H1 (cell line): Measurements from ENCODE around the gene GLT8D2. TPM values are rescaled to one million over a fixed set of nuclear protein-coding genes. Genes with fewer than 3 reads are reported as not detected.
A peak's percentile ranks its signal among the peaks of the same experiment; 100 is the strongest.

Source experiments
- CTCF ChIA-PET: fragments of 300-600 bp; sonication (Branson Sonifier 250); formaldehyde crosslinking; loops from one replicate; lab custom pipeline; 2021; ENCODE audit not compliant: partially characterized antibody; lab: Charles Lee
- POLR2A ChIA-PET: fragments of 300-600 bp; sonication (Branson Sonifier 250); formaldehyde crosslinking; loops from one replicate; lab custom pipeline; 2021; ENCODE audit warnings: inconsistent platforms; ENCODE audit not compliant: partially characterized antibody; lab: Charles Lee
- DNase-seq, 2 experiments: peaks; one replicate each; pipeline versions ENCODE4 v3.0.0 to v3.0.0-alpha.2; 2010 to 2022; ENCODE audit warnings: low spot score in 2 of 2, low read depth in 1 of 2, mixed read lengths in 1 of 2
- FAIRE-seq: peaks from 2 replicates; lab custom pipeline; 2011; peaks lifted over from hg19 to GRCh38; lab: Jason Lieb, UNC
- H2AFZ ChIP-seq: 2 replicates; pipeline ENCODE4 v1.8.1; 2012; ENCODE audit warnings: low read length, inconsistent platforms
- H2AK5ac ChIP-seq: 2 replicates; pipeline ENCODE4 v1.6.1; 2013; ENCODE audit warnings: low read depth, low read length
- H2BK120ac ChIP-seq: replicated peaks from 2 replicates; pipeline ENCODE3; 2013; ENCODE audit warnings: low read depth, low read length, inconsistent platforms
- H2BK12ac ChIP-seq: 2 replicates; pipeline ENCODE4 v1.6.1; 2013; ENCODE audit warnings: low read depth, low read length
- H2BK15ac ChIP-seq: 2 replicates; pipeline ENCODE4 v1.6.1; 2013; ENCODE audit warnings: low read length
- H2BK20ac ChIP-seq: 2 replicates; pipeline ENCODE4 v1.6.1; 2013; ENCODE audit warnings: low read length
- H2BK5ac ChIP-seq: 2 replicates; pipeline ENCODE4 v1.6.1; 2013; ENCODE audit warnings: low read depth, low read length
- H3K14ac ChIP-seq: 2 replicates; pipeline ENCODE4 v1.6.1; 2013; ENCODE audit warnings: inconsistent platforms; ENCODE audit not compliant: insufficient read length
- H3K18ac ChIP-seq: 2 replicates; pipeline ENCODE4 v1.6.1; 2013; ENCODE audit warnings: low read length; ENCODE audit errors: extremely low read depth
- H3K23ac ChIP-seq: 2 replicates; pipeline ENCODE4 v1.6.1; 2013; ENCODE audit warnings: inconsistent platforms; ENCODE audit not compliant: insufficient read length
- H3K23me2 ChIP-seq: 2 replicates; pipeline ENCODE4 v1.6.1; 2013; ENCODE audit warnings: low read depth, low read length
- H3K27ac ChIP-seq: 2 replicates; pipeline ENCODE4 v1.6.1; 2011; ENCODE audit warnings: low read depth, low read length, inconsistent platforms
- H3K27me3 ChIP-seq, 4 experiments: replicated peaks in 1 of 4; 1 replicate in 1 of 4; 2 replicates in 3 of 4; pipeline versions ENCODE4 v1.6.1 to v1.8.1; 2011 to 2013; ENCODE audit warnings: low read length in 3 of 4, mild to moderate bottlenecking in 3 of 4, inconsistent platforms in 2 of 4, mixed read lengths in 2 of 4, moderate library complexity in 1 of 4; ENCODE audit not compliant: control insufficient read depth in 3 of 4, insufficient read depth in 3 of 4; ENCODE audit errors: extremely low read depth in 1 of 4
- H3K36me3 ChIP-seq, 4 experiments: 2 replicates each; pipeline versions ENCODE4 v1.6.1 to v1.8.1; 2011 to 2013; ENCODE audit warnings: mild to moderate bottlenecking in 4 of 4, low read length in 3 of 4, moderate library complexity in 2 of 4, control low read depth in 1 of 4, inconsistent platforms in 1 of 4; ENCODE audit not compliant: insufficient read depth in 4 of 4, control insufficient read depth in 2 of 4
- H3K4ac ChIP-seq: replicated peaks from 2 replicates; pipeline ENCODE3; 2013; ENCODE audit warnings: low read length, low read depth, mixed read lengths, inconsistent platforms; ENCODE audit not compliant: insufficient read length
- H3K4me1 ChIP-seq, 4 experiments: replicated peaks in 1 of 4; 1 replicate in 1 of 4; 2 replicates in 3 of 4; pipeline versions ENCODE4 v1.6.1 to v1.8.1; 2011 to 2013; ENCODE audit warnings: low read length in 3 of 4, inconsistent platforms in 2 of 4, mixed read lengths in 1 of 4; ENCODE audit not compliant: insufficient read depth in 4 of 4, control insufficient read depth in 3 of 4
- H3K4me2 ChIP-seq, 2 experiments: 2 replicates each; pipeline versions ENCODE4 v1.6.1 to v1.8.1; 2011 to 2013; ENCODE audit warnings: low read depth in 2 of 2, low read length in 2 of 2, control low read depth in 1 of 2, inconsistent platforms in 1 of 2, mild to moderate bottlenecking in 1 of 2; ENCODE audit not compliant: insufficient read depth in 1 of 2
- H3K4me3 ChIP-seq, 4 experiments: fragments of 200-600, 300-600 bp in 1 of 4; sonication (generic), shearing (Covaris generic), sonication (Bioruptor Twin) in 1 of 4; 2 replicates each; pipeline versions ENCODE4 v1.5.1 to v1.8.1; 2011 to 2016; ENCODE audit warnings: low read length in 4 of 4, low read depth in 3 of 4, control low read depth in 2 of 4, inconsistent platforms in 2 of 4, mild to moderate bottlenecking in 2 of 4, mixed read lengths in 1 of 4, moderate library complexity in 1 of 4; ENCODE audit not compliant: insufficient read depth in 2 of 4; ENCODE audit errors: extremely low read depth in 1 of 4
- H3K56ac ChIP-seq: replicated peaks from 2 replicates; pipeline ENCODE3; 2013; ENCODE audit warnings: low read depth, mild to moderate bottlenecking, mixed read lengths, low read length, inconsistent platforms; ENCODE audit not compliant: insufficient read length
- H3K79me1 ChIP-seq: 2 replicates; pipeline ENCODE4 v1.6.1; 2013; ENCODE audit warnings: low read depth, low read length, control low read depth
- H3K79me2 ChIP-seq, 2 experiments: 2 replicates each; pipeline versions ENCODE4 v1.6.1 to v1.8.1; 2012 to 2013; ENCODE audit warnings: low read length in 2 of 2, mild to moderate bottlenecking in 2 of 2, inconsistent platforms in 1 of 2; ENCODE audit not compliant: insufficient read depth in 2 of 2, control insufficient read depth in 1 of 2
- H3K9ac ChIP-seq, 4 experiments: replicated peaks in 1 of 4; 1 replicate in 1 of 4; 2 replicates in 3 of 4; pipeline versions ENCODE4 v1.6.1 to v1.8.1; 2011 to 2013; ENCODE audit warnings: low read depth in 3 of 4, low read length in 3 of 4, control low read depth in 2 of 4, mild to moderate bottlenecking in 2 of 4, moderate library complexity in 2 of 4, inconsistent platforms in 1 of 4; ENCODE audit errors: extremely low read depth in 1 of 4
- H3K9me3 ChIP-seq, 2 experiments: 2 replicates each; pipeline versions ENCODE4 v1.6.1 to v1.8.1; 2012 to 2013; ENCODE audit warnings: mild to moderate bottlenecking in 2 of 2, moderate library complexity in 2 of 2, control low read depth in 1 of 2, inconsistent platforms in 1 of 2, low read depth in 1 of 2, low read length in 1 of 2, mixed read lengths in 1 of 2; ENCODE audit not compliant: insufficient read depth in 2 of 2
- H4K20me1 ChIP-seq, 2 experiments: replicated peaks in 1 of 2; 2 replicates each; pipeline versions ENCODE3 to v1.8.1; 2011 to 2013; ENCODE audit warnings: inconsistent platforms in 2 of 2, low read length in 2 of 2, mild to moderate bottlenecking in 1 of 2; ENCODE audit not compliant: insufficient read depth in 2 of 2, control insufficient read depth in 1 of 2
- H4K5ac ChIP-seq: 2 replicates; pipeline ENCODE4 v1.6.1; 2013; ENCODE audit warnings: low read length, low read depth, mixed read lengths, inconsistent platforms; ENCODE audit not compliant: insufficient read length
- H4K8ac ChIP-seq: 2 replicates; pipeline ENCODE4 v1.8.0; 2013; ENCODE audit warnings: mild to moderate bottlenecking, moderate library complexity, low read length, inconsistent platforms; ENCODE audit not compliant: insufficient read depth; ENCODE audit errors: extremely low read depth
- H4K91ac ChIP-seq: replicated peaks from 2 replicates; pipeline ENCODE3; 2013; ENCODE audit warnings: low read length, mixed read lengths, inconsistent platforms; ENCODE audit not compliant: insufficient read length
- BACH1 ChIP-seq: IDR thresholded peaks from 2 replicates; pipeline ENCODE4 v1.6.1; 2012; ENCODE audit warnings: low read length, improper control_type of control experiment
- CTCF ChIP-seq, 3 experiments: IDR thresholded peaks; 1 replicate in 2 of 3; 2 replicates in 1 of 3; pipeline versions ENCODE4 v1.5.1 to v1.6.1; 2011; ENCODE audit warnings: low read length in 3 of 3, mild to moderate bottlenecking in 3 of 3, inconsistent platforms in 2 of 3, low read depth in 1 of 3, moderate library complexity in 1 of 3; ENCODE audit not compliant: insufficient read depth in 1 of 3; ENCODE audit errors: control extremely low read depth in 1 of 3
- JUN ChIP-seq: IDR thresholded peaks from 2 replicates; pipeline ENCODE4 v1.6.1; 2011; ENCODE audit warnings: low read depth, mild to moderate bottlenecking, improper control_type of control experiment, low read length
- JUND ChIP-seq: IDR thresholded peaks from 2 replicates; pipeline ENCODE4 v1.6.1; 2011; ENCODE audit warnings: mild to moderate bottlenecking, improper control_type of control experiment, low read length
- KDM1A ChIP-seq: fragments of 200-600, 300-600 bp; sonication (generic); IDR thresholded peaks from 2 replicates; pipeline ENCODE4 v1.7.1; 2016; ENCODE audit warnings: mild to moderate bottlenecking, low read length, borderline replicate concordance
- RAD21 ChIP-seq, 2 experiments: IDR thresholded peaks in 1 of 2; conservative IDR thresholded peaks in 1 of 2; 2 replicates each; pipeline ENCODE4 v1.6.1; 2011; ENCODE audit warnings: low read depth in 2 of 2, low read length in 2 of 2, improper control_type of control experiment in 1 of 2, inconsistent platforms in 1 of 2, mild to moderate bottlenecking in 1 of 2, moderate library complexity in 1 of 2
- RNF2 ChIP-seq: fragments of 200-900, 300-1000 bp; sonication (generic); IDR thresholded peaks from 2 replicates; pipeline ENCODE4 v1.7.1; 2016; ENCODE audit warnings: borderline replicate concordance, low read depth, mild to moderate bottlenecking, antibody characterized with exemption, low read length; ENCODE audit not compliant: poor library complexity, severe bottlenecking; ENCODE audit errors: missing control alignments
- TBP ChIP-seq: IDR thresholded peaks from 2 replicates; pipeline ENCODE4 v1.6.1; 2011; ENCODE audit warnings: low read depth, low read length, improper control_type of control experiment
- TCF12 ChIP-seq: IDR thresholded peaks from 2 replicates; pipeline ENCODE4 v1.6.1; 2011; ENCODE audit warnings: low read depth, mild to moderate bottlenecking, low read length
- YY1 ChIP-seq: IDR thresholded peaks from 2 replicates; pipeline ENCODE4 v1.6.1; 2011; ENCODE audit warnings: low read depth, mild to moderate bottlenecking, low read length
- WGBS, 2 experiments: shearing (Covaris generic) in 1 of 2; methylation state at CpG; one replicate each; pipeline versions ENCODE4 v1.1.6 to v1.1.7; 2013 to 2015; ENCODE audit warnings: low lambda C conversion rate in 2 of 2, mixed read lengths in 2 of 2, inconsistent platforms in 1 of 2, low coverage in 1 of 2, missing lambda C conversion rate in 1 of 2; ENCODE audit not compliant: insufficient replicate concordance in 2 of 2, insufficient coverage in 1 of 2, insufficient read length in 1 of 2; ENCODE audit errors: extremely low coverage in 1 of 2, missing lambda C conversion rate in 1 of 2; 5-methylcytosine and 5-hydroxymethylcytosine counted together
- polyA plus RNA-seq, 7 experiments: library from polyadenylated mRNA; depleted of rRNA in 3 of 7; stranded (reverse) in 5 of 7; unstranded in 2 of 7; fragments of >200 nt in 5 of 7; fragments of 200-250 nt in 2 of 7; gene quantifications; 1 replicate in 5 of 7; 2 replicates in 1 of 7; 4 replicates in 1 of 7; pipeline versions ENCODE4 v1.2.1 to v1.2.3, GENCODE V29; 2011 to 2013; ENCODE audit warnings: missing spikeins in 2 of 7, mixed read lengths in 2 of 7
- total RNA-seq: library from RNA; stranded (reverse); fragmentation: NEBNext Ultra II Directional; extraction: Animal tissue kit (Norgen Biotek cat#: 25700); gene quantifications from 2 replicates; pipeline ENCODE4 v1.2.1, GENCODE V29; 2021

The GLT8D2 gene
- total and polyA plus RNA-seq, 2 of the 8 experiments (the other 6 are each of a cell fraction or from before 2014, with no cell fraction given): 6.8 to 9.8 TPM

- Histone ChIP-seq H3K18ac (no peak overlapping the region), H3K14ac (no peak overlapping the region), H3K23ac (no peak overlapping the region), H4K91ac (no peak overlapping the region), H2BK12ac (no peak overlapping the region), H2BK15ac (no peak overlapping the region), H4K8ac (no peak overlapping the region), H2BK5ac (no peak overlapping the region), H3K79me1 (0 out of 2 replicates have a peak, but pooled peaks cover 2% of the 10 kb centered on the region), H4K5ac (no peak overlapping the region), H3K27me3 (no peaks in the 10 kb centered on the region), H3K9ac (no peak overlapping the region), H2AK5ac (no peak overlapping the region), H3K27ac (no peak overlapping the region), H3K4me1 (peaks cover 0 to 7% (median 2%) of the 10 kb centered on the region in 4 experiments; a peak in 3 of 7 replicates), H4K20me1 (peaks cover 0 to 6% of the 10 kb centered on the region in 2 experiments), H3K9me3 (no peaks in the 10 kb centered on the region), H3K4me3 (peak overlapping the region; percentile 57 to 97 (median 92); a peak in 5 of 8 replicates), H2BK120ac (no peak overlapping the region)
- WGBS, 2 experiments: 92% methylated on average over 7 of the region's 7 CpGs; no CpG with 5 or more reads in 1 of the 2 experiments
- ChIA-PET POLR2A (interaction anchor here (1.1 to 6.2 kb wide), 4 partner anchors 7 to 180 kb away, joined by 3 to 141 read pairs (median 6); partner anchors contain the start of genes NFYB and TDG), CTCF (interaction anchor here (0.6 to 2.1 kb wide), 2 partner anchors 22 to 28 kb away, joined by 4 read pairs; partner anchors contain the start of gene HSP90B1)
- no peak for FAIRE-seq
- TF ChIP-seq RNF2 (no peak), CTCF (IDR thresholded peaks at IDR 0.05; ENCODE audit: control extremely low read depth in 1 of 3, insufficient read depth in 1 of 3, low read depth in 1 of 3, low read length in 3 of 3) (no peak), KDM1A (no peak), TBP (no peak), RAD21 (IDR thresholded peaks at IDR 0.05 in 1 of 2, conservative IDR thresholded peaks at IDR 0.05 in 1 of 2; ENCODE audit: low read depth in 2 of 2, low read length in 2 of 2) (no peak), TCF12 (no peak), YY1 (no peak), JUND (no peak), BACH1 (no peak), JUN (no peak)
- TF ChIP-seq, all 59 proteins: peak for 0
- Histone ChIP-seq H2AFZ (no peak overlapping the region), H3K4me2 (peak overlapping the region in 1 of 2 experiments; percentile 97; a peak in 2 of 4 replicates), H3K4ac (no peak overlapping the region), H2BK20ac (no peak overlapping the region), H3K56ac (no peak overlapping the region), H3K79me2 (peaks cover 9 to 37% of the 10 kb centered on the region in 2 experiments), H3K36me3 (peaks cover 0 to 18% (median 11%) of the 10 kb centered on the region in 4 experiments; a peak in 6 of 8 replicates), H3K23me2 (peaks cover 7% of the 10 kb centered on the region)
- no peak for DNase-seq
Measured at GRCh38 chr12:103957865-103958388, 92.1 kb downstream of the GLT8D2 start.
